Thymus (tissue), 11 donors: ENCODE results near the gene ZNF217. TPM values are rescaled to one million over a fixed set of nuclear protein-coding genes. Genes with fewer than 3 reads are reported as not detected.
"Not testable (repeated sequence)": the region's sequence is repeated elsewhere in the genome, so short reads cannot be mapped to it uniquely, and the experiment has no call there.

Experiments used
- DNase-seq, 9 donors: peaks; one replicate each; pipeline ENCODE4 v3.0.0-alpha.2; 2013; ENCODE audit warnings: low spot score in 9 of 9, low read depth in 6 of 9, missing footprints in 1 of 9
- H3K27ac ChIP-seq, 2 donors: one replicate each; pipeline ENCODE4 v1.5.1; 2013; ENCODE audit warnings: control low read depth in 1 of 2, low read depth in 1 of 2, low read length in 1 of 2, mild to moderate bottlenecking in 1 of 2, moderate library complexity in 1 of 2
- H3K27me3 ChIP-seq, 2 donors: one replicate each; pipeline ENCODE4 v1.5.1; 2013; ENCODE audit warnings: low read length in 1 of 2; ENCODE audit not compliant: control insufficient read depth in 2 of 2, insufficient read depth in 1 of 2
- H3K36me3 ChIP-seq, 2 donors: one replicate each; pipeline ENCODE4 v1.5.1; 2013; ENCODE audit warnings: low read length in 1 of 2, mild to moderate bottlenecking in 1 of 2, moderate library complexity in 1 of 2; ENCODE audit not compliant: control insufficient read depth in 2 of 2, insufficient read depth in 2 of 2
- H3K4me1 ChIP-seq, 2 donors: one replicate each; pipeline ENCODE4 v1.5.1; 2013; ENCODE audit warnings: low read length in 2 of 2; ENCODE audit not compliant: control insufficient read depth in 2 of 2, insufficient read depth in 2 of 2
- H3K4me3 ChIP-seq, 2 donors: one replicate each; pipeline ENCODE4 v1.5.1; 2013; ENCODE audit warnings: low read length in 2 of 2, control low read depth in 1 of 2, mild to moderate bottlenecking in 1 of 2
- H3K9me3 ChIP-seq, 2 donors: one replicate each; pipeline ENCODE4 v1.5.1; 2013; ENCODE audit warnings: low read length in 1 of 2, mild to moderate bottlenecking in 1 of 2; ENCODE audit not compliant: control insufficient read depth in 2 of 2, insufficient read depth in 1 of 2
- WGBS: extraction: QIAGEN DNeasy Blood & Tissue Kit; methylation state at CpG from one replicate; pipeline ENCODE4 v1.1.7; 2013; 5-methylcytosine and 5-hydroxymethylcytosine counted together
- polyA plus RNA-seq: library from polyadenylated mRNA; stranded (reverse); fragments of 200-250 nt; gene quantifications from one replicate; pipeline ENCODE4 v1.2.3, GENCODE V29; 2013
- total RNA-seq: library from RNA; stranded (reverse); fragments of 120-200 nt; gene quantifications from one replicate; pipeline ENCODE4 v1.2.4, GENCODE V29; 2013
- donor health status: healthy.

The ZNF217 gene
- total and polyA plus RNA-seq, 2 donors, result 22.6 to 26.5 TPM

DNA sequence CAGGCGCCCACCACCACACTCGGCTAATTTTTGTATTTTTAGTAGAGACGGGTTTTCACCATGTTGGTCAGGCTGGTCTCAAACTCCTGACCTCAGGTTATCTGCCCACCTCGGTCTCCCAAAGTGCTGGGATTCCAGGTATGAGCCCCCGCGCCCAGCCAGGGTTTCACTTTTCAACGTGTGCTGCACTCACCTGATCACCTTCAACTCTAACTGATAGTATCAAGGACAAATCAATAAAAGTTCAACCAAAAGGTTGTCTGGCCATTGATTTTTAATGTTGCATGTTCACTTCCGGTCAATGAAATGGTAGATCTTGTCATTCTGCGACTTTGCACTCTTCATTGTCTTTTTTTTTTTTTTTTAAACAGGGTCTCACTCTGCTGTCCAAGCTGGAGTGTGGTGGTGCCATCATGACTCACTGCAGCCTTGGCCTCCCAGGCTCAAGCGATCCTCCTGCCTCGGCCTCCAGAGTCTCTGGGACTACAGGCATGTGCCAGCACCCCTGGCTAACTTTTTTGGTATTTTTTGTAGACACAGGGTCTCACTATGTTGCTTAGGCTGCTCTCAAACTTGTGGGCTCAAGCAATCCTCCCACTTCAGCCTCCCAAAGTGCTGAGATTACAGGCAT lies 37.3 kb downstream of the ZNF217 start:
- WGBS, result 98% methylated on average over 11 of the region's 11 CpGs

DNA sequence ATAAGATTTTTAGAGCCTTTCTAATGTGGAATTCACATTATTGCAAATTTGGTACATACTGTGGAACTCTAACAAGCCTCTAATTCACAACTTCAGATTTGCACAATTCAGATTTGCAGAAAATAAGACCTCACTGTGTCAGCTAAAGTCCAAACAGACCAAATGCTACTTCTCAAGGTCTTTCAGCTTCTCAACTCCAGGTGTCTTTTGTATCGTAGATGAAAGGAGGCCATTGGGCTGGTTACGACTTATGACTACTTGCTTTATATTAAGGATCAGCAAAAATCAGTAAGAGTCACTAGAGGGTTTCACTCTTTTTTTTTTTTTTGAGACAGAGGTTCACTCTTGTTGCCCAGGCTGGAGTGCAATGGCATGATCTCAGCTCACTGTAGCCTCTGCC lies 37.8 kb downstream of the ZNF217 start:
- Histone ChIP-seq H3K27ac (no peak overlapping the region), H3K36me3 (peaks cover 0 to 6% of the 10 kb centered on the region in 2 donors), H3K27me3 (no peaks in the 10 kb centered on the region), H3K4me3 (no peak overlapping the region), H3K9me3 (no peaks in the 10 kb centered on the region), H3K4me1 (no peaks in the 10 kb centered on the region)
- WGBS, result 97% methylated on average over 2 of the region's 2 CpGs
- DNase-seq, result no peak

More for the DNA sequence above, 37.3 kb downstream of the ZNF217 start:
- no peak overlapping the region for H3K4me3 ChIP-seq
- DNase-seq, result no peak
- no peaks in the 10 kb centered on the region for H3K9me3 ChIP-seq
- no peak overlapping the region for H3K27ac ChIP-seq
- H3K36me3 ChIP-seq, result peaks cover 0 to 7% of the 10 kb centered on the region in 2 donors
- no peaks in the 10 kb centered on the region for H3K4me1 ChIP-seq
- H3K27me3 ChIP-seq, result no peaks in the 10 kb centered on the region

DNA sequence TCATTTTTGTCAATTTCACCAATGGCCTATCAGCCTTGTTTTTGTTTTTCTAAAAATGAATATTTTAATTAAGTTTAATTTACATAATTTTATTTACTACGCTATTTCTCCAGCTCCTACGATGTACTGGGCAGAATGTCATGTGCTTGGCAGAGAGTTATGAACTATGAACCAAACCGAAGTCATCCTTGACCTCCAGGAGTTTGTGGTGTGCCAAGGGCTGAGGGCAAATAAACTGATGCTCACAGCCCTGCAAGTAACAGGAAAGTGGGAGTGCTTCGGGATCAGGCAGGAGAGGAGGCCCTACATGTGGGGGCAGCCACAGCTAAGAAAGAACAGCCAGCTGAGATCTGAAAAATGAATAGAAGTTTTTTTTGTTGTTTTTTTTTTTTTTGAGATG lies 38.6 kb downstream of the ZNF217 start:
- no peaks in the 10 kb centered on the region for H3K27me3 ChIP-seq
- no peaks in the 10 kb centered on the region for H3K9me3 ChIP-seq
- no peaks in the 10 kb centered on the region for H3K4me1 ChIP-seq
- peaks cover 0 to 1% of the 10 kb centered on the region in 2 donors for H3K36me3 ChIP-seq
- no peak overlapping the region for H3K4me3 ChIP-seq
- DNase-seq, result no peak
- 95% methylated on average over 4 of the region's 4 CpGs for WGBS
- no peak overlapping the region for H3K27ac ChIP-seq

DNA sequence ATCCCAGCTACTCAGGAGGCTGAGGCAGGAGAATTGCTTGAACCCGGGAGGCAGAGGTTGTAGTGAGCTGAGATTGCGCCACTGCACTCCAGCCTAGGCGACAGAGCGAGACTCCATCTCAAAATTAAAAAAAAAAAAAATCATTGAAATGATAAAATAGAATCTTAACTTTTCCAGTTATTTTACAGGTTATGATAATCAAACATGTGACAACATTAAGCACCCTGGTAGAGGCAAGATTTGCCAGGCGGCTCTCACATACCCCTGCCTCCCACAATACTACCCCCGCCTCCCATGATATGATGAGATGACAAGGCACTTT lies 41.1 kb downstream of the ZNF217 start:
- not testable (repeated sequence) for H3K9me3 ChIP-seq, DNase-seq, H3K27me3 ChIP-seq, H3K4me1 ChIP-seq, H3K36me3 ChIP-seq, H3K4me3 ChIP-seq, H3K27ac ChIP-seq
- WGBS, result 97% methylated on average over 6 of the region's 6 CpGs

DNA sequence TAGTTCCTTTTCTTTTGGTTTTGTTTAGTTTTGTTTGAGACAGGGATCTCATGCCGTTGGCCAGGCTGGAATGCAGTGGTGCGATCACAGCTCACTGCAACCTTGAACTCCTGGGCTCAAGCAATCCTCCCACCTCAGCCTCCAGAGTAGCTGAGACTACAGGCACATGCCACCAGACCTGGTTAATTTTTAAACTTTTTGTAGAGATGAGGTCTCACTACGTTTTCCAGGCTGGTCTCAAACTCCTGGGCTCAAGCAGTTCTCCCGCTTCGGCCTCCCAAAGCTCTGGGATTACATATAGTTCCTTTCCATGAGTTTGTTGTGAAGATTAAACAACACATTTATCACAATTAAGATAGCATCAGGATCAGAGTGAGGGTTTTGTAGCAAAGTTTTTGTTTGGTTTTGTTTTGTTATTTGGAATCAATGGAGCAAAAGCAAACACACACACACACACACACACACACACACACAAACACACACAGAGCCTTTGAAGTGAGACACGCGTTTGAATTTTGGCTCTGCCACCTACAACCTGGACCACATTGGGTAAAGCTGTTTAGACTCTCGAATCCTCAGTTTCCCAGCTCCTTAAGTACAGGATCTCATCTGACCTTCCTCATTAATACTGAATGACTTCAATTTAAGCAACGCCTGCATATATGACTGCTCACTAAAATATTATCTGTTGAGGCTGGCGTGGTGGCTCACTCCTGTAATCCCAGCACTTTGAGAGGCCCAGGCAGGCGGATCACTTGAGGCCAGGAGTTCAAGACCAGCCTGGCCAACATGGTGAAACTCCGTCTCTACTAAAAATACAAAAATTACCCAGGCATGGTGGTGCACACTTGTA lies 41.7 kb downstream of the ZNF217 start:
- H3K27me3 ChIP-seq, H3K9me3 ChIP-seq, H3K4me1 ChIP-seq, DNase-seq, H3K4me3 ChIP-seq, H3K36me3 ChIP-seq, H3K27ac ChIP-seq: not testable (repeated sequence)
- 95% methylated on average over 12 of the region's 12 CpGs for WGBS

DNA sequence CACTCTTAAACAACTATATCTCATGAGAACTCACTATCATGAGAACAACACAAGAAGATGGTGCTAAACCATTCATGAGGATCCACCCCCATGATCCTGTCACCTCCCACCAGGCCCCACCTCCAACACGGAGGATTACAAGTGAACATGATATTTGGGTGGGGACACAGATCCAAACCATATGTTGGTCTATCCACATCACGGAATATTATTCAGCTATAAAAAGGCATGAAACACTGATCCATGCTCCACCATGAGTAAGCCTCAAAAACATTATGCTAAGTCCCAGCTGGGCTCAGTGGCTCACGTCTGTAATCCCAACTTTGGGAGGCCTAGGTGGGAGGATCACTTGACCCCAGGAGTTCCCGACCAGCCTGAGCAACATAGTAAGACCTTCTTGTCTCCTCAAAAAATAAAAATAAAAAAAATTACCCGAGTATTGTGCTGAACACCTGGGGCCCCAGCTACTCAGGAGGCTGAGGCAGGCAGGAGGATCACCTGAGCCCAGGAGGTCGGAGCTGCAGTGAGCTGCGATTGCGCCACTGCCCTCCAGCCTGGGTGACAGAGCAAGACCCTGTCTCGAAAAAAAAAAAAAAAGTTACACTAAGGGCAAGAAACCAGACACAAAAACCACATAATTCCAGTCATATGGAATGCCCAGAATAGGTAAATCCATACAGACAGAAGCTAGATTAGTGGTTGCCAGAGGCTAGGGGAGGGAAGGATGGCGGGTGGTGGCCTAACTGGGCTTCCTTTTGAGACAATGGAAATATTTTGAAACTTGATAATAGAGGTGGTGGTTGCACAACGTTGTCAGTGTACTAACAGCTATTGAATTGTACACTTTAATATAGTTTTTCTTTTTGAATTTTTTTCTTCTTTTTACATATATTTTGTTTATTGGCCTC lies 43.1 kb downstream of the ZNF217 start:
- Histone ChIP-seq H3K4me1 (no peaks in the 10 kb centered on the region), H3K36me3 (no peaks in the 10 kb centered on the region), H3K4me3 (no peak overlapping the region), H3K9me3 (no peaks in the 10 kb centered on the region), H3K27me3 (no peaks in the 10 kb centered on the region), H3K27ac (no peak overlapping the region)
- DNase-seq, result no peak
- WGBS, result 91% methylated on average over 11 of the region's 11 CpGs

DNA sequence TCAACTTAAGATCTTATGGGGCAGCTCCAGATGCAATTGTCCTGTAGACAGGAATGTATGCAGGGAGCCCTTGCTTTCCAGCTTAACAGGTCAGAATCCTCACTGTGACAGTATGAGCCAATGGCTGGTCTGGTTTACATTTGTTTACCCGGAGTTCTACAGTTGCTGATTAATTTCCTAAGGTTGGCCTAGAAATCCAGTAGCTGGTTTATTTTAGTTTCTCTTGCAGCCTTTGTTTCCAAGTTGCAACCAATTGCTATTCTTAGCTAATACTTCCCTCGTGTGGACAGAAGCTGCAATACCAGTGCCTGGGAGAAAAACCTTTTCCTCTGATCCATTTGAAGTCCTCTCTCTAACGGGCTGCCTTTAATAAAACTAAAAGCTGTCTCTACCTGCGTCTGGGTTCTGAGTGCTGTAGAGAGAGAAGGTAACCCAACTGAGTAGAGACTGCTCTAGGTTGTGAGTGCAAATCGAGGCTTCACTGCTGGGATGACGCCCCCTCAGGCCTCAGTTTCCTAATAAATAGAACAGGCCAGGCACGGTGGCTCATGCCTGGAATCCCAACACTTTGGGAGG lies 45.9 kb downstream of the ZNF217 start:
- Histone ChIP-seq H3K27ac (no peak overlapping the region), H3K9me3 (no peaks in the 10 kb centered on the region), H3K4me3 (no peak overlapping the region), H3K4me1 (no peaks in the 10 kb centered on the region), H3K27me3 (no peaks in the 10 kb centered on the region), H3K36me3 (no peaks in the 10 kb centered on the region)
- DNase-seq, result peak; percentile 4 to 65 (median 23)
- WGBS, result 48% methylated on average over 7 of the region's 7 CpGs

DNA sequence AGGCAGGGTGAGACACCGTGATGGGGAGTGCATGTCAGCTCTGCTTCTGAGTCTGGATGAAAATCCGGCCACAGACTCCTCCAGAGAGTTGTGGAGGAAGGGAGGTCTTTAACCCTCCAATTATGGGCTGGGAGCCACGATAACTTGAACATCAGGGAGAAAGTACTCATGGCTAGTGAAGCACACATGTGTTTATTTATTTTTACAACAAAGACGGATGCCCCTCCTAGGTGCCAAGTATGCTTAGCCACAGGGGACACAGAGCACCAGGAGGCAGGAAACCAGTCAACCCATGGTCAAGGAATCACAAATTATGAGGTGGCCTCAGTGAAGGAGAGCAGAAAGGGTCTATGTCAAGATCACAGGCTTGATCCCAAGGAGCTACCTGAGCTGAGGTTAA lies 54.1 kb downstream of the ZNF217 start:
- WGBS, result 91% methylated on average over 4 of the region's 4 CpGs
- no peak overlapping the region for H3K27ac ChIP-seq
- no peaks in the 10 kb centered on the region for H3K9me3 ChIP-seq
- no peak for DNase-seq
- H3K4me1 ChIP-seq, result no peaks in the 10 kb centered on the region
- no peaks in the 10 kb centered on the region for H3K36me3 ChIP-seq
- H3K27me3 ChIP-seq, result no peaks in the 10 kb centered on the region
- no peak overlapping the region for H3K4me3 ChIP-seq
